Uterus (tissue), 2 donors: ENCODE results near the gene GNAS-AS1.

Experiments used
- POLR2A ChIP-seq, 2 donors: fragments of 450-650 bp; IDR thresholded peaks; one replicate each; pipeline ENCODE4 v1.6.1; 2016; ENCODE audit warnings: antibody characterized with exemption in 2 of 2, mild to moderate bottlenecking in 1 of 2, moderate library complexity in 1 of 2
- TF ChIP-seq, protein P1 (sequence below), 4 experiments: fragments of 200-600 bp in 2 of 4; fragments of 450-650 bp in 2 of 4; sonication (generic) in 2 of 4; IDR thresholded peaks; one replicate each; pipeline ENCODE4 v1.5.1; 2016 to 2019; ENCODE audit warnings: antibody characterized with exemption in 4 of 4, mild to moderate bottlenecking in 2 of 4, moderate library complexity in 1 of 4

DNA sequence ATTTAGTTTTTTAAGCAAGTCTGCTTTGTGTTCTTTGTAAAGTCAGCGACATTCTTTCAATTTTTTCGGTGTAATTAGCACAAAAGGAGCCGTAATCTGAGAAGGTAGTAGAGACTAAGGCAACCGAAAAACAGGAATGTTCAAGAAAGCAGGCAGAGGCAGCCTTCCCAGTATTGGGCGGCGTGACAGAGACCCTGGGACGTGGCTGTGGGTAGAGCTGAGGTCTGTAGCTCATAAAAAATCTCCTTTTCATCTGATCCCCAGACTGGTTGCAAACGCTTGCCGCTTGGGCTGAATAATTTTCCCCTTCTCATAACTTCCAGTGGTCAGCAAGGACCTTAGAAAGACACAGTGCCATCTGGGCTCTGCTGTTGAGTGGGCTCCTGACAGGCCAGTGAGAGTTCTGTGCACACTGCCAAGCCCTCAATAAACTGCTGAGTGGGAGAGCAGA is 32.6 kb upstream of the GNAS-AS1 start:
- TF ChIP-seq, protein P1, sequence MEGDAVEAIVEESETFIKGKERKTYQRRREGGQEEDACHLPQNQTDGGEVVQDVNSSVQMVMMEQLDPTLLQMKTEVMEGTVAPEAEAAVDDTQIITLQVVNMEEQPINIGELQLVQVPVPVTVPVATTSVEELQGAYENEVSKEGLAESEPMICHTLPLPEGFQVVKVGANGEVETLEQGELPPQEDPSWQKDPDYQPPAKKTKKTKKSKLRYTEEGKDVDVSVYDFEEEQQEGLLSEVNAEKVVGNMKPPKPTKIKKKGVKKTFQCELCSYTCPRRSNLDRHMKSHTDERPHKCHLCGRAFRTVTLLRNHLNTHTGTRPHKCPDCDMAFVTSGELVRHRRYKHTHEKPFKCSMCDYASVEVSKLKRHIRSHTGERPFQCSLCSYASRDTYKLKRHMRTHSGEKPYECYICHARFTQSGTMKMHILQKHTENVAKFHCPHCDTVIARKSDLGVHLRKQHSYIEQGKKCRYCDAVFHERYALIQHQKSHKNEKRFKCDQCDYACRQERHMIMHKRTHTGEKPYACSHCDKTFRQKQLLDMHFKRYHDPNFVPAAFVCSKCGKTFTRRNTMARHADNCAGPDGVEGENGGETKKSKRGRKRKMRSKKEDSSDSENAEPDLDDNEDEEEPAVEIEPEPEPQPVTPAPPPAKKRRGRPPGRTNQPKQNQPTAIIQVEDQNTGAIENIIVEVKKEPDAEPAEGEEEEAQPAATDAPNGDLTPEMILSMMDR (IDR thresholded peaks at IDR 0.05) = no peak
- TF ChIP-seq POLR2A (IDR thresholded peaks at IDR 0.05) = no peak
